Measurements from ENCODE around the gene ZNF518B.

The ZNF518B gene

GRCh38 chr4:10457255-10457801, at the start of gene ZNF518B:
TSS of gene ZNF518B (minus strand) at chr4:10457426. CDS start at chr4:10446328, 11,098 bp downstream.
- DNase-seq (ENCODE audit: low read depth, low spot score) = no peak

- no peak for DNase-seq (ENCODE audit: low read depth, low spot score)
These were observed 48.9 kb upstream of the ZNF518B start for GRCh38 chr4:10506077-10506476.

GRCh38 chr4:10504570-10505179, 47.4 kb upstream of the ZNF518B start:
- no peak for DNase-seq (ENCODE audit: low read depth, low spot score)

GRCh38 chr4:10502717-10503116, 45.5 kb upstream of the ZNF518B start:
- DNase-seq (ENCODE audit: low read depth, low spot score) = no peak

GRCh38 chr4:10500776-10501175, 43.5 kb upstream of the ZNF518B start:
- no peak for DNase-seq (ENCODE audit: low read depth, low spot score)

- DNase-seq (ENCODE audit: low read depth, low spot score) = no peak
These were observed 39.0 kb upstream of the ZNF518B start for GRCh38 chr4:10496200-10496599.

GRCh38 chr4:10495651-10496050, 38.4 kb upstream of the ZNF518B start:
- no peak for DNase-seq (ENCODE audit: low read depth, low spot score)

- no peak for DNase-seq (ENCODE audit: low read depth, low spot score)
These were observed 35.2 kb upstream of the ZNF518B start for GRCh38 chr4:10492464-10492863.

GRCh38 chr4:10491401-10491800, 34.2 kb upstream of the ZNF518B start:
- no peak for DNase-seq (ENCODE audit: low read depth, low spot score)

GRCh38 chr4:10490996-10491395, 33.8 kb upstream of the ZNF518B start:
- no peak for DNase-seq (ENCODE audit: low read depth, low spot score)

- DNase-seq (ENCODE audit: low read depth, low spot score) = no peak
These were observed 25.7 kb upstream of the ZNF518B start for GRCh38 chr4:10482913-10483312.

GRCh38 chr4:10480616-10481015, 23.4 kb upstream of the ZNF518B start:
- no peak for DNase-seq (ENCODE audit: low read depth, low spot score)

GRCh38 chr4:10478621-10479020, 21.4 kb upstream of the ZNF518B start:
- DNase-seq (ENCODE audit: low read depth, low spot score) = no peak

- DNase-seq (ENCODE audit: low read depth, low spot score) = no peak
These were observed 13.3 kb upstream of the ZNF518B start for GRCh38 chr4:10470505-10470904.

GRCh38 chr4:10466161-10466560, 8.9 kb upstream of the ZNF518B start:
- no peak for DNase-seq (ENCODE audit: low read depth, low spot score)

- no peak for DNase-seq (ENCODE audit: low read depth, low spot score)
These were observed 5.7 kb upstream of the ZNF518B start for GRCh38 chr4:10462876-10463275.

GRCh38 chr4:10461850-10462400, 4.7 kb upstream of the ZNF518B start:
- no peak for DNase-seq (ENCODE audit: low read depth, low spot score)

GRCh38 chr4:10461091-10461849, 4.0 kb upstream of the ZNF518B start:
- DNase-seq (ENCODE audit: low read depth, low spot score) = no peak

- DNase-seq (ENCODE audit: low read depth, low spot score) = no peak
These were observed 3.3 kb upstream of the ZNF518B start for GRCh38 chr4:10460313-10461047.

GRCh38 chr4:10459305-10459704, 2.1 kb upstream of the ZNF518B start:
- DNase-seq (ENCODE audit: low read depth, low spot score) = no peak

GRCh38 chr4:10458177-10458576, 951 bp upstream of the ZNF518B start:
- DNase-seq (ENCODE audit: low read depth, low spot score) = no peak

Measured in brain pericyte (primary cell).